ENCODE results near the gene ANP32A. TPM values are rescaled to one million over a fixed set of nuclear protein-coding genes. Genes with fewer than 3 reads are reported as not detected.

Gene ANP32A
- total and polyA plus RNA-seq, 9 of the 15 experiments (the other 6 are each of a cell fraction or from before 2014, with no cell fraction given), result 13.2 to 656 (median 210) TPM

DNA sequence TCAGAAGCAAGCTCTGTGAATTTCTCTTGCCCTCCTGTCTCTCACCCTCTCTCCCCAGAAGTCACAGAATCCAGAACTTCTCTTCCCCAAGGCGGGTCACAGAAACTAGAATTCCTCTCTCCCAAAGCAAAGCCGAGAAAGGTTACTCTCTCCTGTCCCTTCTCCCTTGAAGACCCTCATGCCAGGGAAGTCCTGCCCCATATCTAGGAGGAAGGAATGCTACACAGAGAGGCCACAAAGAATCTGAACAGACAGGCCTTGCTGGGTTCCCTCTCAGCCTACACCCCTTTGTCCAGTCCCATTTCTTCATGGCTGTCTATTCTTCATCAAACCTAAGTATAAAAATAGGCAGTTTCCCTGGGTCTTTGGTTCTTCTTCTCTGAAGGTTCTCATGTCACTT lies 29.8 kb downstream of the ANP32A start (continued):
- no peak for TF ChIP-seq PHTF2 (CRISPR knock-in tag; IDR thresholded peaks at IDR 0.05)

DNA sequence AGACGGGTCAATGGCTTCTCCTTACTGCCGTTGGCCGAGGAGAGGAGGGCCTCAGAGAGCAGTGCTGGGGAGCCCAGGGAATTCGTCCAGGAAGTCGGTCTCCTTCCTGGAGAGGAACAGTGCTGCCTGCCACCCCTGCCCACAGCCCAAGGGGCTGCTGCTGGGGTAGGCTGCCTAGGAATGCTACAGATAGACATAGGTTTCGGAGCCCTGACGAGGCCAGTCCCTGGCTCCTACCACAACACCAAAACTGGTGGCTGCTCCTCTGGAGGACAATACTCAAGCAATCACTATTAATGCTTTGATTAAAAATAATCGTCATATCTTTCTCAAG lies 30.5 kb downstream of the ANP32A start:
- DNase-seq (ENCODE audit: extremely low read depth in 1 of 4, low spot score in 3 of 4), result no peak
- intact Hi-C loops (cut with micrococcal nuclease), result no loop called here
- Histone ChIP-seq H3K4me3 (no peak overlapping the region), H3K79me2 (ENCODE audit: control insufficient read depth, insufficient read depth, low read length) (peaks cover 81% of the 10 kb centered on the region), H3K27ac (ENCODE audit: extremely low read depth, low read depth, low read length) (no peak overlapping the region), H3K4me1 (replicated peaks in 1 of 2; ENCODE audit: control insufficient read depth in 2 of 2, insufficient read depth in 2 of 2, low read length in 2 of 2) (peaks cover 0 to 1% of the 10 kb centered on the region in 2 experiments; a peak in 3 of 5 replicates), H2AFZ (ENCODE audit: low read depth, low read length) (no peak overlapping the region), H3K27me3 (ENCODE audit: control insufficient read depth in 2 of 2, insufficient read depth in 2 of 2, low read length in 2 of 2) (no peaks in the 10 kb centered on the region), H4K20me1 (replicated peaks; ENCODE audit: control insufficient read depth, insufficient read depth, low read length) (peaks cover 43% of the 10 kb centered on the region), H3K36me3 (ENCODE audit: control insufficient read depth, insufficient read depth, low read length) (peaks cover 81% of the 10 kb centered on the region), H3K9me1 (ENCODE audit: control insufficient read depth, insufficient read depth, low read length) (no peaks in the 10 kb centered on the region), H3K9me3 (replicated peaks; ENCODE audit: control insufficient read depth, insufficient read depth, low read depth, low read length) (no peaks in the 10 kb centered on the region), H3K4me2 (ENCODE audit: insufficient read depth, low read length) (no peak overlapping the region), H3K9ac (ENCODE audit: insufficient read depth in 1 of 2, low read depth in 2 of 2, low read length in 2 of 2) (peak overlapping the region in 1 of 2 experiments; percentile 66; a peak in 2 of 4 replicates)
- no peak for FAIRE-seq
- ChIA-PET CTCF (ENCODE audit: low intra/inter-chr PET ratio) (no interaction called here), POLR2A (interaction anchor here (2.0 kb wide), 1 partner anchor 26 kb away, joined by 8 read pairs; no protein-coding TSS in a partner anchor)
- WGBS (ENCODE audit: insufficient coverage, low coverage, missing lambda C conversion rate), result 84% methylated on average over 5 of the region's 8 CpGs
- no peak for ATAC-seq
- BruUV-seq (replicated peaks), result no TSS peak
- in situ Hi-C loops (cut with MboI), result no loop called here
- TF ChIP-seq KLF13 (tag; IDR thresholded peaks at IDR 0.05; ENCODE audit: borderline replicate concordance, low read depth) (no peak), ZNF76 (CRISPR knock-in tag; IDR thresholded peaks at IDR 0.05; ENCODE audit: borderline replicate concordance) (no peak), ZNF431 (CRISPR knock-in tag; IDR thresholded peaks at IDR 0.05) (no peak), CHD1 (IDR thresholded peaks at IDR 0.05; ENCODE audit: low read length) (no peak), ZNF217 (CRISPR knock-in tag; IDR thresholded peaks at IDR 0.05) (no peak), SMARCE1 (IDR thresholded peaks at IDR 0.05) (no peak), MTA3 (IDR thresholded peaks at IDR 0.05; ENCODE audit: borderline replicate concordance) (no peak), ZC3H8 (IDR thresholded peaks at IDR 0.05) (no peak), ZBTB1 (CRISPR knock-in tag; IDR thresholded peaks at IDR 0.05; ENCODE audit: borderline replicate concordance, low read depth) (no peak), HMG20A (CRISPR knock-in tag; conservative IDR thresholded peaks at IDR 0.05) (no peak), MEIS2 (IDR thresholded peaks at IDR 0.05; ENCODE audit: partially characterized antibody) (no peak), ZNF384 (IDR thresholded peaks at IDR 0.05; ENCODE audit: low read depth, low read length) (no peak)
- TF ChIP-seq, protein P1, sequence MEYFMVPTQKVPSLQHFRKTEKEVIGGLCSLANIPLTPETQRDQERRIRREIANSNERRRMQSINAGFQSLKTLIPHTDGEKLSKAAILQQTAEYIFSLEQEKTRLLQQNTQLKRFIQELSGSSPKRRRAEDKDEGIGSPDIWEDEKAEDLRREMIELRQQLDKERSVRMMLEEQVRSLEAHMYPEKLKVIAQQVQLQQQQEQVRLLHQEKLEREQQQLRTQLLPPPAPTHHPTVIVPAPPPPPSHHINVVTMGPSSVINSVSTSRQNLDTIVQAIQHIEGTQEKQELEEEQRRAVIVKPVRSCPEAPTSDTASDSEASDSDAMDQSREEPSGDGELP (CRISPR knock-in tag; IDR thresholded peaks at IDR 0.05; ENCODE audit: borderline replicate concordance), result no peak
- TF ChIP-seq, protein P2, sequence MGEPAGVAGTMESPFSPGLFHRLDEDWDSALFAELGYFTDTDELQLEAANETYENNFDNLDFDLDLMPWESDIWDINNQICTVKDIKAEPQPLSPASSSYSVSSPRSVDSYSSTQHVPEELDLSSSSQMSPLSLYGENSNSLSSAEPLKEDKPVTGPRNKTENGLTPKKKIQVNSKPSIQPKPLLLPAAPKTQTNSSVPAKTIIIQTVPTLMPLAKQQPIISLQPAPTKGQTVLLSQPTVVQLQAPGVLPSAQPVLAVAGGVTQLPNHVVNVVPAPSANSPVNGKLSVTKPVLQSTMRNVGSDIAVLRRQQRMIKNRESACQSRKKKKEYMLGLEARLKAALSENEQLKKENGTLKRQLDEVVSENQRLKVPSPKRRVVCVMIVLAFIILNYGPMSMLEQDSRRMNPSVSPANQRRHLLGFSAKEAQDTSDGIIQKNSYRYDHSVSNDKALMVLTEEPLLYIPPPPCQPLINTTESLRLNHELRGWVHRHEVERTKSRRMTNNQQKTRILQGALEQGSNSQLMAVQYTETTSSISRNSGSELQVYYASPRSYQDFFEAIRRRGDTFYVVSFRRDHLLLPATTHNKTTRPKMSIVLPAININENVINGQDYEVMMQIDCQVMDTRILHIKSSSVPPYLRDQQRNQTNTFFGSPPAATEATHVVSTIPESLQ (CRISPR knock-in tag; IDR thresholded peaks at IDR 0.05), result no peak
- TF ChIP-seq, protein P3, sequence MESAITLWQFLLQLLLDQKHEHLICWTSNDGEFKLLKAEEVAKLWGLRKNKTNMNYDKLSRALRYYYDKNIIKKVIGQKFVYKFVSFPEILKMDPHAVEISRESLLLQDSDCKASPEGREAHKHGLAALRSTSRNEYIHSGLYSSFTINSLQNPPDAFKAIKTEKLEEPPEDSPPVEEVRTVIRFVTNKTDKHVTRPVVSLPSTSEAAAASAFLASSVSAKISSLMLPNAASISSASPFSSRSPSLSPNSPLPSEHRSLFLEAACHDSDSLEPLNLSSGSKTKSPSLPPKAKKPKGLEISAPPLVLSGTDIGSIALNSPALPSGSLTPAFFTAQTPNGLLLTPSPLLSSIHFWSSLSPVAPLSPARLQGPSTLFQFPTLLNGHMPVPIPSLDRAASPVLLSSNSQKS (CRISPR knock-in tag; IDR thresholded peaks at IDR 0.05), result no peak

Measured in K562 (cell line).